ENCODE data around the gene ADCY2.

GRCh38 chr5:7837403-7837802, 441.5 kb downstream of the ADCY2 start:
- no peak for TF ChIP-seq ZNF121 (CRISPR knock-in tag; IDR thresholded peaks at IDR 0.05)
- TF ChIP-seq ZMYM4 (CRISPR knock-in tag; IDR thresholded peaks at IDR 0.05): no peak
- no peak for TF ChIP-seq EP300 (IDR thresholded peaks at IDR 0.05; ENCODE audit: low read depth in 2 of 2, low read length in 2 of 2)
- no peak for TF ChIP-seq EP300 (CRISPR knock-in tag; IDR thresholded peaks at IDR 0.05; ENCODE audit: borderline replicate concordance)
- TF ChIP-seq MED8 (CRISPR knock-in tag; IDR thresholded peaks at IDR 0.05; ENCODE audit: insufficient replicate concordance): no peak
- TF ChIP-seq ZNF652 (CRISPR knock-in tag; IDR thresholded peaks at IDR 0.05; ENCODE audit: borderline replicate concordance, low read depth): no peak
- TF ChIP-seq CTCF (CRISPR knock-in tag; IDR thresholded peaks at IDR 0.05): no peak
